Neuronal stem cell (in vitro differentiated cells): ENCODE results near the gene CAV3.

Experiments
- DNase-seq: peaks from one replicate; pipeline ENCODE4 v3.0.0-alpha.2; 2013; ENCODE audit warnings: low spot score
- H2AFZ ChIP-seq: one replicate; pipeline ENCODE4 v1.6.1; 2013; ENCODE audit warnings: mild to moderate bottlenecking, low read length, inconsistent platforms
- H2AK5ac ChIP-seq: 2 replicates; pipeline ENCODE4 v1.6.1; 2013; ENCODE audit warnings: low read depth, mild to moderate bottlenecking, inconsistent platforms, low read length, moderate library complexity, mixed read lengths
- H2BK120ac ChIP-seq: 2 replicates; pipeline ENCODE4 v1.6.1; 2013; ENCODE audit warnings: low read depth, mild to moderate bottlenecking, inconsistent platforms, low read length, moderate library complexity, mixed read lengths
- H2BK12ac ChIP-seq: one replicate; pipeline ENCODE4 v1.6.1; 2013; ENCODE audit warnings: low read length, inconsistent platforms
- H2BK15ac ChIP-seq: 2 replicates; pipeline ENCODE4 v1.6.1; 2013; ENCODE audit warnings: mild to moderate bottlenecking, low read length, inconsistent platforms, mixed read lengths
- H2BK5ac ChIP-seq: one replicate; pipeline ENCODE4 v1.6.1; 2013; ENCODE audit warnings: inconsistent platforms, mild to moderate bottlenecking, low read length, moderate library complexity
- H3K14ac ChIP-seq: one replicate; pipeline ENCODE4 v1.6.1; 2013; ENCODE audit warnings: low read length, inconsistent platforms
- H3K18ac ChIP-seq: 2 replicates; pipeline ENCODE4 v1.6.1; 2013; ENCODE audit warnings: low read length, inconsistent platforms
- H3K23ac ChIP-seq: 2 replicates; pipeline ENCODE4 v1.6.1; 2013; ENCODE audit warnings: low read depth, mild to moderate bottlenecking, mixed read lengths, low read length, inconsistent platforms; ENCODE audit not compliant: poor library complexity
- H3K27ac ChIP-seq: replicated peaks from 3 replicates; pipeline ENCODE4 v1.5.1; 2013; ENCODE audit warnings: low read length, inconsistent platforms
- H3K27me3 ChIP-seq, 3 experiments: 2 replicates each; pipeline ENCODE4 v1.6.1; 2013; ENCODE audit warnings: low read length in 3 of 3, mild to moderate bottlenecking in 2 of 3, inconsistent platforms in 1 of 3, low read depth in 1 of 3, mixed read lengths in 1 of 3, moderate library complexity in 1 of 3; ENCODE audit not compliant: control insufficient read depth in 3 of 3, insufficient read depth in 3 of 3
- H3K36me3 ChIP-seq, 2 donors: replicated peaks in 1 of 2; 2 replicates each; pipeline ENCODE4 v1.6.1; 2013; ENCODE audit warnings: low read length in 2 of 2; ENCODE audit not compliant: control insufficient read depth in 2 of 2, insufficient read depth in 2 of 2
- H3K4ac ChIP-seq: 2 replicates; pipeline ENCODE4 v1.6.1; 2013; ENCODE audit warnings: inconsistent platforms, mild to moderate bottlenecking, low read length, moderate library complexity
- H3K4me1 ChIP-seq, 2 donors: 1 replicate in 1 of 2; 2 replicates in 1 of 2; pipeline ENCODE4 v1.6.1; 2013; ENCODE audit warnings: low read length in 2 of 2, low read depth in 1 of 2; ENCODE audit not compliant: control insufficient read depth in 2 of 2, insufficient read depth in 1 of 2
- H3K4me2 ChIP-seq: one replicate; pipeline ENCODE4 v1.6.1; 2013; ENCODE audit warnings: mild to moderate bottlenecking, low read length, inconsistent platforms; ENCODE audit not compliant: insufficient read depth, poor library complexity, severe bottlenecking
- H3K4me3 ChIP-seq, 2 donors: 2 replicates each; pipeline ENCODE4 v1.5.1; 2013; ENCODE audit warnings: low read length in 2 of 2, mild to moderate bottlenecking in 2 of 2, inconsistent platforms in 1 of 2, moderate library complexity in 1 of 2
- H3K79me1 ChIP-seq: one replicate; pipeline ENCODE4 v1.6.1; 2013; ENCODE audit warnings: low read depth, mild to moderate bottlenecking, inconsistent platforms, low read length, moderate library complexity
- H3K9ac ChIP-seq: one replicate; pipeline ENCODE4 v1.6.1; 2013; ENCODE audit warnings: mild to moderate bottlenecking, low read depth, low read length, inconsistent platforms; ENCODE audit not compliant: poor library complexity
- H3K9me3 ChIP-seq, 2 donors: replicated peaks in 1 of 2; 2 replicates each; pipeline versions ENCODE3 to v1.6.1; 2013; ENCODE audit warnings: low read length in 2 of 2, mild to moderate bottlenecking in 2 of 2, inconsistent platforms in 1 of 2, low read depth in 1 of 2, mixed read lengths in 1 of 2, moderate library complexity in 1 of 2; ENCODE audit not compliant: control insufficient read depth in 2 of 2, insufficient read depth in 1 of 2
- H4K8ac ChIP-seq: one replicate; pipeline ENCODE4 v1.6.1; 2013; ENCODE audit warnings: low read depth, mild to moderate bottlenecking, inconsistent platforms, low read length, moderate library complexity
- H4K91ac ChIP-seq: one replicate; pipeline ENCODE4 v1.6.1; 2013; ENCODE audit warnings: low read length, low read depth, mild to moderate bottlenecking, inconsistent platforms; ENCODE audit not compliant: poor library complexity
- WGBS, 2 donors: extraction: QIAGEN DNeasy Blood & Tissue Kit; methylation state at CpG; one replicate each; pipeline ENCODE4 v1.1.7; 2013; ENCODE audit warnings: missing lambda C conversion rate in 2 of 2, mixed read lengths in 1 of 2; ENCODE audit not compliant: insufficient read length in 2 of 2, insufficient replicate concordance in 1 of 2; ENCODE audit errors: extremely low coverage in 2 of 2; 5-methylcytosine and 5-hydroxymethylcytosine counted together

The CAV3 gene

DNA sequence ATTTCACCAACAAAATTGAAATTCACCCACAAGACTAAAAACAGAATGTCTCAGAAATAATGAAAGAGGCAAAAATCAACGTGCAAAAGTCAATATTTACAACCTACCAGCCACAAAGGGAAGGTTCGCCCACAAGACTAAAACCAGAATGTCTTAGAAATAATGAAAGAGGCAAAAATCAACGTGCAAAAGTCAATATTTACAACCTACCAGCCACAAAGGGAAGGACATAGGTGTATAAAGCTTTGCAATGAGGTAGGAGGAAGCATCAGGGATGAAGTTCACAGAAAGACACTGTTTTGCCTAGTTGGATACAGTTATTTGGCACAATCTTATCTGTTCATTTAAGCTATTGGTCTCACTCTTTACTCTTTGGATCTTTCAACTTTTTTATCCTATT lies 21.5 kb downstream of the CAV3 start:
- Histone ChIP-seq H2BK15ac (no peak overlapping the region), H3K23ac (no peak overlapping the region), H3K4ac (no peak overlapping the region), H2BK12ac (no peak overlapping the region), H3K79me1 (no peaks in the 10 kb centered on the region), H3K14ac (no peak overlapping the region), H3K4me1 (no peaks in the 10 kb centered on the region), H3K27me3 (peaks cover 0 to 3% (median 0%) of the 10 kb centered on the region in 3 experiments), H3K9ac (no peak overlapping the region), H2AK5ac (no peak overlapping the region), H3K36me3 (no peaks in the 10 kb centered on the region), H3K9me3 (peaks cover 0 to 7% of the 10 kb centered on the region in 2 donors), H3K4me2 (no peak overlapping the region), H3K27ac (no peak overlapping the region), H2AFZ (no peak overlapping the region), H4K91ac (no peak overlapping the region), H4K8ac (no peak overlapping the region), H2BK120ac (no peak overlapping the region), H2BK5ac (no peak overlapping the region), H3K4me3 (no peak overlapping the region), H3K18ac (no peak overlapping the region)
- DNase-seq: no peak
- WGBS, 2 donors: no CpG with 5 or more reads among the region's 3 CpGs

DNA sequence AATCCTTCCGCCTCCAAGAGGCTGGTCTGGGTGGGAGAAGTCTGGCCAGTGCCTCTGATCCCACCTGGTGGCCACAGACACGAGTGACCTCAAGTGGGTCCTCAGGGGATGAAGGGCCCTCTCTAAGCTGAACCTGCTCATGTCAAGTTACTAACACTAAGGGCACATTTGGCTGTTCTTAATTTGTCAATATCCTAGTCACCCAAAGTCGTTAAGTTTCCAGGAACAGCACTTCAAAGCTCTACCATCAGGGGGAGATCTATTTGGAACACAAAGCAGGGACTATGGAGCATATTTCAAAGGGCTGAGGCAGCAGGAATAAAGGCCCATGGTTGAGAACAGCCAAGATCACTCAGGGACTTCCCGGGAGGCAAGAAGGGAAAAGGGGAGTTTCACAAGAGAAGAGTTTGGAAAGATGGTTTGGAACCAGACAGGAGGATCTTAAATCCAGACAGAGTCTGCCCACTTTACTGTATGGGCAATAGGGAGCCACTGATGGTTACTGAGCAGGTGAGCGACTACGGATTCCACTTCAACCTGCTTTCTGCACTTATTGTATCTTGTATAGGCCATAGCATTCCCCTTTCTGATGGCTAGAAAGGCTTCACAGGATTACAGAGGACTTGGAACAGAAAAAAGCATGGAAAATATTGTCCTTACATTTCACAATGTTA lies 22.1 kb downstream of the CAV3 start:
- H3K18ac ChIP-seq: no peak overlapping the region
- no peak overlapping the region for H3K4me2 ChIP-seq
- no peaks in the 10 kb centered on the region for H3K79me1 ChIP-seq
- H2BK12ac ChIP-seq: no peak overlapping the region
- H3K4me3 ChIP-seq: no peak overlapping the region
- no peak for DNase-seq
- H2AK5ac ChIP-seq: no peak overlapping the region
- H3K23ac ChIP-seq: no peak overlapping the region
- peaks cover 0 to 3% (median 0%) of the 10 kb centered on the region in 3 experiments for H3K27me3 ChIP-seq
- H2AFZ ChIP-seq: no peak overlapping the region
- H2BK5ac ChIP-seq: no peak overlapping the region
- H3K14ac ChIP-seq: no peak overlapping the region
- no CpG with 5 or more reads among the region's 6 CpGs for WGBS, 2 donors
- H3K36me3 ChIP-seq: no peaks in the 10 kb centered on the region
- H3K9me3 ChIP-seq: peaks cover 0 to 5% of the 10 kb centered on the region in 2 donors
- H4K91ac ChIP-seq: no peak overlapping the region
- no peak overlapping the region for H4K8ac ChIP-seq
- H3K4me1 ChIP-seq: no peaks in the 10 kb centered on the region
- no peak overlapping the region for H3K9ac ChIP-seq
- H2BK120ac ChIP-seq: no peak overlapping the region
- H3K4ac ChIP-seq: no peak overlapping the region
- no peak overlapping the region for H3K27ac ChIP-seq
- H2BK15ac ChIP-seq: no peak overlapping the region

DNA sequence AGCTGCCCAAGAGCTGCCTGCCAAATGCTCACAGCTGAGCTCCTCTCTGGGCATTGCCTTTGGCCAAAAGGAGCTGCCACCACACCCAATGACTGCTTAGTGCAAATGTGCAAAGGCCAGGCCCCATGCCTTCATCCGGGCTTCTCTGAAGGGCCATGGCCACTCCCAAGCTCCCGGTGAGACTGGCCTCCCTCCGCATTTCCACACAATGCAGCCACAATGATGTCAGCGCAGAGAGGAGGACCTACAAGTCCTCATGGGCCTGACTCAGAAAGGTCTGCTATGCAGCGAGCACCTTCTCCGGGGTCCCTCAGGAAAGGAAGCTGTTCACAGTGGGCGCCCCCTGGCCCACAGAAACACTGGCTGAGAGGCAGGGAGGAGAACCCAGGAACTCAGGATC lies 23.1 kb downstream of the CAV3 start:
- H3K9ac ChIP-seq: no peak overlapping the region
- H3K18ac ChIP-seq: peak overlapping the region; percentile 73
- no peaks in the 10 kb centered on the region for H3K36me3 ChIP-seq
- H3K27me3 ChIP-seq: peaks cover 0 to 3% (median 0%) of the 10 kb centered on the region in 3 experiments
- no peak overlapping the region for H2BK15ac ChIP-seq
- no peak overlapping the region for H3K4me3 ChIP-seq
- H3K4me2 ChIP-seq: no peak overlapping the region
- H3K14ac ChIP-seq: no peak overlapping the region
- H3K4me1 ChIP-seq: no peaks in the 10 kb centered on the region
- H3K79me1 ChIP-seq: no peaks in the 10 kb centered on the region
- H2BK12ac ChIP-seq: no peak overlapping the region
- no peak overlapping the region for H2AFZ ChIP-seq
- H3K9me3 ChIP-seq: no peaks in the 10 kb centered on the region
- no peak overlapping the region for H3K27ac ChIP-seq
- no peak overlapping the region for H4K8ac ChIP-seq
- no peak overlapping the region for H2BK5ac ChIP-seq
- no peak overlapping the region for H2BK120ac ChIP-seq
- H4K91ac ChIP-seq: no peak overlapping the region
- H3K23ac ChIP-seq: no peak overlapping the region
- H3K4ac ChIP-seq: no peak overlapping the region
- DNase-seq: no peak
- WGBS, 2 donors: no CpG with 5 or more reads among the region's 7 CpGs
- H2AK5ac ChIP-seq: no peak overlapping the region

DNA sequence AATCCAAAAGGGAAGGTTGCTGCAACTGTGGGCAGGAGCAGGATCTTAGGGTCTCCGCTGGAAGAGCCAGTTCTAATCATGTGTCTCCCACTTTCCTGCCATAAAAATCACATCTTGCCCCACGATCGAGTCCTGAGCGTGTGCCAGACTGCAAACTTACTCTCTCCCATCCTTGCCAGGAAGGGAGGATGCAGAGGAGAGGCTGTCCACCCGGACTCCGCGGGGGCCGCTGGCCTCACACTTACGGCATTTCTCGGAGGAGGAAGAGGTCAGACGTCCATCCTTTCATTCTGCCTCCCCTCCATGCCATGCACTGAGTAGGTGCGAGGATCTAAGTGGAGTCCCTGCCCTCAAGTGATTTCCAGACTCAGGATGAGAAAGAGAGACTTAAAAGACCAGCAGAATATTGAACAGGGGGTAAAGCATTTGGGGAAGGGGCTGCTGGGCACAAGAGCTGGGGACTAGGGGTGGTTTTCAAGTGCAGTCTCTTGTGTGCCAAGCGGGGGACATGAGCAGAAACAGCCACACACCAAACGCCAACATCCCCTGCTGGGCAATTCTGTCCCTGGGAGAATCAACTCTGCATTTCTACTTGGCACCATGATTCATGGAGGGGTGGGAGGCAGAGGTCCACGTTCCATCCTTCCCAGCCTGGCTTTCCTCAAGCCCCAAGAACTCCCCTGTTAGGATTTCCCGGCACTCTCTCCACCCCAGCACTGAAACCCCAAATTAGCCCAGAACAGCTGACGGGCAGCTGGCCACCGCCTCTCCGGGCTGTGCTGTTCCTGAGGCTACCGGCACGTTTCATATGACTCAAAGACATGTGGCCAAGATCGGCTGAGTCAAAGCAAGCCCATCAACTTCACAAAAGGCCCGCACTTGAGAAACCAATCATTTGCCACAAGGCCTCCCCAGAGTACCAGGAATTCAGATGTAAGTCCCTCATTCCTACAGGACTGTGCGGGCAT lies 24.2 kb downstream of the CAV3 start:
- Histone ChIP-seq H2BK5ac (peak overlapping the region; percentile 29), H3K4me2 (no peak overlapping the region), H3K9me3 (no peaks in the 10 kb centered on the region), H3K18ac (peak overlapping the region; percentile 15), H3K27ac (no peak overlapping the region), H3K4me3 (no peak overlapping the region), H3K79me1 (no peaks in the 10 kb centered on the region), H2AK5ac (peak overlapping the region; percentile 40), H2BK12ac (no peak overlapping the region), H2BK120ac (no peak overlapping the region), H3K4ac (no peak overlapping the region), H4K8ac (no peak overlapping the region), H2AFZ (no peak overlapping the region), H2BK15ac (no peak overlapping the region), H3K23ac (no peak overlapping the region), H3K27me3 (peaks cover 0 to 2% (median 0%) of the 10 kb centered on the region in 3 experiments), H3K14ac (no peak overlapping the region), H3K9ac (no peak overlapping the region), H4K91ac (no peak overlapping the region), H3K36me3 (no peaks in the 10 kb centered on the region), H3K4me1 (no peaks in the 10 kb centered on the region)
- DNase-seq: no peak
- WGBS, 2 donors: no CpG with 5 or more reads among the region's 24 CpGs
